ENCODE measurements around the gene UBE2G2. TPM values are rescaled to one million over a fixed set of nuclear protein-coding genes. Genes with fewer than 3 reads are reported as not detected.

Gene UBE2G2
- total and polyA plus RNA-seq, 2 donors (not counting 3 experiments of a cell fraction or from before 2014, with no cell fraction given), result 95.0 to 114 TPM

DNA sequence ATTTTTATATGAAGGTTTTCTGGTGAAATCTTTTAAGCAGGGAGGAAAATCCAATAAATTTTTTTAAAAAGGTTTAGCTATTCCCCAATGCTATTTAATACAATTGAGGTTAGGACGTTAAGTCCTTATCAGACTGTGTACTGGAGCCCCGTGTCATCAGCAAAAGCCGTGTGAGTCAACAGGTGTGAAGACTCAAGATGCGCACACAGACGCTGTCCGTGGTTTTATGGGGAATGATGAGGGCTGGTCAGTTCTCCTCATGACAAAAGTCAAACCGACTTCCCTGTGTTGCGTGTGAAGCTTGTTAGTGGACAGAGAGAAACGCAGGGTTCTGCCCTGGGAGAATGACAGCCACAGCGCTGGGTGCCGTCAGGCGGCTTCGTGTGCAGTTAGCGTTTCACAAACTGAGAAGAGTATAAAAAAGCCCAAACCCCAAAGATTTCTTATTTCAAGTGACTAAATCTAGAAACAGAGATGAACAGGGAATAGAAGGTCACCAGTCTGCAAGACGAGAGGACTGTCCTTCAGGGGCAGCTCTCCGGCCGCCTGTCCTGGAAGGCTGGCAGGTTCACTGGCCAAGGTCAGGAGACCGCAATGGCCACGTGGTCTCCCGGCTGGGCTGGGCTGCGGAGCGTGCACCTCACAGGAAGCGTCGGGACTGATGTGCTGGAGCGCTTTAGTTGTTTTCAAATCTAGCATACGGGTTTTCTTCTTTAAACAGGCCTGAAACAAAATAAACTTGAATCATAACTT lies 49.5 kb upstream of the UBE2G2 start:
- dilution Hi-C loops (cut with MboI; ENCODE audit: extremely low pct_ligation_motif_present, low sequenced_read_pairs), result no loop called here
- POLR2A ChIA-PET, result no interaction called here

GRCh38 chr21:44850208-44850800 lies 48.7 kb upstream of the UBE2G2 start:
- BruUV-seq (replicated peaks), result no TSS peak
- H3K4me1 ChIP-seq (ENCODE audit: control insufficient read depth, extremely low read depth, insufficient read depth, low read length), result peaks cover 16% of the 10 kb centered on the region
- no peak overlapping the region for H2AFZ ChIP-seq (ENCODE audit: low read depth, low read length)
- no peak overlapping the region for H3K9ac ChIP-seq (replicated peaks; ENCODE audit: extremely low read depth, insufficient read depth, low read length)
- H3K36me3 ChIP-seq (ENCODE audit: control insufficient read depth in 2 of 2, extremely low read depth in 1 of 2, insufficient read depth in 2 of 2, low read length in 2 of 2), result peaks cover 32 to 48% of the 10 kb centered on the region in 2 experiments
- peaks cover 29% of the 10 kb centered on the region for H3K79me2 ChIP-seq (ENCODE audit: control insufficient read depth, insufficient read depth, low read length)
- peaks cover 7% of the 10 kb centered on the region for H4K20me1 ChIP-seq (replicated peaks; ENCODE audit: control insufficient read depth, extremely low read depth, insufficient read depth, low read length)
- FAIRE-seq (no peak), DNase-seq (ENCODE audit: low read depth, low spot score) (no peak)
- CTCF ChIA-PET, result no interaction called here
- no peaks in the 10 kb centered on the region for H3K27me3 ChIP-seq (ENCODE audit: control insufficient read depth in 2 of 2, insufficient read depth in 2 of 2, low read length in 2 of 2)
- no peaks in the 10 kb centered on the region for H3K9me1 ChIP-seq (replicated peaks; ENCODE audit: control insufficient read depth, extremely low read depth, insufficient read depth, low read length)
- TF ChIP-seq POLR2AphosphoS5 (IDR thresholded peaks at IDR 0.05; ENCODE audit: insufficient read depth, low read depth, low read length), result no peak
- TF ChIP-seq GATA2 (IDR thresholded peaks at IDR 0.05; ENCODE audit: insufficient read depth, insufficient read length, low read depth, low read length), result no peak
- no peak for TF ChIP-seq FOS (IDR thresholded peaks at IDR 0.05; ENCODE audit: borderline replicate concordance, insufficient read depth, low read length)
- TF ChIP-seq JUN (IDR thresholded peaks at IDR 0.05; ENCODE audit: borderline replicate concordance, insufficient read depth, insufficient read length, low read depth), result no peak
- no peak for TF ChIP-seq MYC (IDR thresholded peaks at IDR 0.05; ENCODE audit: low read depth, low read length)
- no peak for TF ChIP-seq CTCF (IDR thresholded peaks at IDR 0.05; ENCODE audit: extremely low read depth in 1 of 2, insufficient read depth in 1 of 2, low read depth in 1 of 2, low read length in 2 of 2)
- TF ChIP-seq EZH2 (IDR thresholded peaks at IDR 0.05; ENCODE audit: borderline replicate concordance, low read depth, low read length, severe bottlenecking), result no peak
- TF ChIP-seq, protein P1, sequence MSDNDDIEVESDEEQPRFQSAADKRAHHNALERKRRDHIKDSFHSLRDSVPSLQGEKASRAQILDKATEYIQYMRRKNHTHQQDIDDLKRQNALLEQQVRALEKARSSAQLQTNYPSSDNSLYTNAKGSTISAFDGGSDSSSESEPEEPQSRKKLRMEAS (IDR thresholded peaks at IDR 0.05; ENCODE audit: insufficient read depth, insufficient read length), result no peak
- no peak for TF ChIP-seq POLR2A (IDR thresholded peaks at IDR 0.05; ENCODE audit: low read depth, low read length)
- no peak overlapping the region for H3K4me3 ChIP-seq (replicated peaks in 1 of 3; ENCODE audit: insufficient read depth in 1 of 3, low read depth in 1 of 3, low read length in 3 of 3)
- dilution Hi-C loops (cut with MboI; ENCODE audit: extremely low pct_ligation_motif_present, low sequenced_read_pairs) (no loop called here), intact Hi-C loops (cut with micrococcal nuclease) (no loop called here)
- no peak overlapping the region for H3K4me2 ChIP-seq (ENCODE audit: insufficient read depth, low read length)
- no peak overlapping the region for H3K27ac ChIP-seq (ENCODE audit: insufficient read depth, low read depth, low read length)
- POLR2A ChIA-PET, result no interaction called here
- H3K9me3 ChIP-seq (replicated peaks; ENCODE audit: control insufficient read depth, insufficient read depth, low read length), result no peaks in the 10 kb centered on the region

More for the DNA sequence above, 49.5 kb upstream of the UBE2G2 start:
- Histone ChIP-seq H3K4me2 (ENCODE audit: insufficient read depth, low read length) (no peak overlapping the region), H3K9me3 (replicated peaks; ENCODE audit: control insufficient read depth, insufficient read depth, low read length) (no peaks in the 10 kb centered on the region), H3K9ac (replicated peaks; ENCODE audit: extremely low read depth, insufficient read depth, low read length) (no peak overlapping the region), H4K20me1 (replicated peaks; ENCODE audit: control insufficient read depth, extremely low read depth, insufficient read depth, low read length) (peaks cover 7% of the 10 kb centered on the region), H3K27ac (ENCODE audit: insufficient read depth, low read depth, low read length) (no peak overlapping the region), H3K4me1 (ENCODE audit: control insufficient read depth, extremely low read depth, insufficient read depth, low read length) (peaks cover 12% of the 10 kb centered on the region), H3K9me1 (replicated peaks; ENCODE audit: control insufficient read depth, extremely low read depth, insufficient read depth, low read length) (no peaks in the 10 kb centered on the region), H2AFZ (ENCODE audit: low read depth, low read length) (no peak overlapping the region), H3K4me3 (replicated peaks in 1 of 3; ENCODE audit: insufficient read depth in 1 of 3, low read depth in 1 of 3, low read length in 3 of 3) (no peak overlapping the region), H3K27me3 (ENCODE audit: control insufficient read depth in 2 of 2, insufficient read depth in 2 of 2, low read length in 2 of 2) (no peaks in the 10 kb centered on the region), H3K79me2 (ENCODE audit: control insufficient read depth, insufficient read depth, low read length) (peaks cover 36% of the 10 kb centered on the region), H3K36me3 (ENCODE audit: control insufficient read depth in 2 of 2, extremely low read depth in 1 of 2, insufficient read depth in 2 of 2, low read length in 2 of 2) (peaks cover 36 to 55% of the 10 kb centered on the region in 2 experiments)
- no TSS peak for BruUV-seq (replicated peaks)
- CTCF ChIA-PET, result no interaction called here
- no peak for TF ChIP-seq JUN (IDR thresholded peaks at IDR 0.05; ENCODE audit: borderline replicate concordance, insufficient read depth, insufficient read length, low read depth)
- no peak for FAIRE-seq
- no peak for DNase-seq (ENCODE audit: low read depth, low spot score)
- intact Hi-C loops (cut with micrococcal nuclease), result no loop called here
